Measurements from ENCODE around the gene KRT1.

DNA sequence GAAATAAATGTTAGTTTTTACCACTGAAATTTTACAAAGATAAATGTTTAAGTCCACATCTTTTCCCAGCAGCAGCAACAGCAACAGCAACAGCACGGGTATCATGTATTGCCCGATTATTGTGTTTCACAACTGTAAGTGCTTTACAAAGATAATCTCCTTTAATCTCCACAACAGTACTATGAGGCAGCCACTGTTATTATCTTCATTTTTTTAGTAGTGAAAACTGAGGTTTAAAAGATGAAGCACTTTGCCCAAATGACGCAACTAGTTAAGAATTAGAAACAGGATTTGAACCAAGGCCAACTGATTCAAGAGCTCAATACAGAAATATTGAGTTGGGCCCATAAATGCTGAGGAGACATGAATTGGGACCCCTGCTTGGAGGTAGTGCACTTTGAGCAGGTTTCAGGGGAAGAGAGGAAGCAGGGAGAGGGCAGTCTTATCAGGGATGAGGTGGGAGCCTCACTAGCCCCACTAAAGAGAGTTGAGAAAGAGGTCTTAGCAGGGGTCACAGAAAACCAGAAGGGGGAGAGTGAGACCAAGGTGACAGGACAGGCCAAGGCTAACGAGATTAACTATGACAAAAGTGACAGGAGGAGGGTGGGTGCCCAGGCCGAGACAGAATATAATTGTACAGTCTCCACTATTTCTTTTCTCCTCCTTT lies 43.5 kb downstream of the KRT1 start:
- TF ChIP-seq, protein P1, sequence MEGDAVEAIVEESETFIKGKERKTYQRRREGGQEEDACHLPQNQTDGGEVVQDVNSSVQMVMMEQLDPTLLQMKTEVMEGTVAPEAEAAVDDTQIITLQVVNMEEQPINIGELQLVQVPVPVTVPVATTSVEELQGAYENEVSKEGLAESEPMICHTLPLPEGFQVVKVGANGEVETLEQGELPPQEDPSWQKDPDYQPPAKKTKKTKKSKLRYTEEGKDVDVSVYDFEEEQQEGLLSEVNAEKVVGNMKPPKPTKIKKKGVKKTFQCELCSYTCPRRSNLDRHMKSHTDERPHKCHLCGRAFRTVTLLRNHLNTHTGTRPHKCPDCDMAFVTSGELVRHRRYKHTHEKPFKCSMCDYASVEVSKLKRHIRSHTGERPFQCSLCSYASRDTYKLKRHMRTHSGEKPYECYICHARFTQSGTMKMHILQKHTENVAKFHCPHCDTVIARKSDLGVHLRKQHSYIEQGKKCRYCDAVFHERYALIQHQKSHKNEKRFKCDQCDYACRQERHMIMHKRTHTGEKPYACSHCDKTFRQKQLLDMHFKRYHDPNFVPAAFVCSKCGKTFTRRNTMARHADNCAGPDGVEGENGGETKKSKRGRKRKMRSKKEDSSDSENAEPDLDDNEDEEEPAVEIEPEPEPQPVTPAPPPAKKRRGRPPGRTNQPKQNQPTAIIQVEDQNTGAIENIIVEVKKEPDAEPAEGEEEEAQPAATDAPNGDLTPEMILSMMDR (IDR thresholded peaks at IDR 0.05) = no peak
- no peak for TF ChIP-seq YY1 (IDR thresholded peaks at IDR 0.05; ENCODE audit: low read depth)
- TF ChIP-seq EZH2phosphoT487 (IDR thresholded peaks at IDR 0.05; ENCODE audit: borderline replicate concordance, low read depth) = no peak
- TF ChIP-seq, protein P2, sequence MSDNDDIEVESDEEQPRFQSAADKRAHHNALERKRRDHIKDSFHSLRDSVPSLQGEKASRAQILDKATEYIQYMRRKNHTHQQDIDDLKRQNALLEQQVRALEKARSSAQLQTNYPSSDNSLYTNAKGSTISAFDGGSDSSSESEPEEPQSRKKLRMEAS (IDR thresholded peaks at IDR 0.05; ENCODE audit: low read depth) = no peak
